HG03442 (cell line): ENCODE results near the gene LRBA.

Experiments used
- ATAC-seq: cut with Tn5 transposase; IDR thresholded peaks from one replicate; pipeline ENCODE4 v1.9.1; 2021; ENCODE audit warnings: mild to moderate bottlenecking, moderate library complexity; ENCODE audit not compliant: unreplicated experiment

The LRBA gene

DNA sequence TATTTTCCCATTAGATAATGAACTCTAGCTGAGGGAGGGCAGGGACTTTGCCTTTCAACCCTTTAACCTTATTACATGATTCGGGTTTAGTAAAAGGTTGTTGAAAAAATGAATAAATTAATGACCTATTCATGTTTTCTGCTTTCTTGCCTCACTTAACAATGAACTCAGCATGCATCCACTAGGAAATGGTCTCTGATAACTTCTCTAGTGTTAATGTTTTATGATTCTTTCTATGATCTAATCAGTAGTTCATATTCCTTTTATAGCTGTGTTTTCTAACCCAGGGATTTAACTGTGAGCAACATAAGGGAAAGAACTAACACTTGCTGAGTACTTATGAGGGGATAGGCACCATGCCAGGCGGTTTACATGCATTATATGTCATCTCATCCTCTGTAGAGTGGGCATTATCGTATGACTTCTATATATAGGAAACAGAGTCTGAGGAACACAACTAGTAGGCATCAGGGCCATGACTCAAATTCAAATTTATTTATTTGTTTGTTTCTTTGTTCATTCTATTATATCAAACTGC, 669.8 kb downstream of the LRBA start:
- ATAC-seq, result no peak

DNA sequence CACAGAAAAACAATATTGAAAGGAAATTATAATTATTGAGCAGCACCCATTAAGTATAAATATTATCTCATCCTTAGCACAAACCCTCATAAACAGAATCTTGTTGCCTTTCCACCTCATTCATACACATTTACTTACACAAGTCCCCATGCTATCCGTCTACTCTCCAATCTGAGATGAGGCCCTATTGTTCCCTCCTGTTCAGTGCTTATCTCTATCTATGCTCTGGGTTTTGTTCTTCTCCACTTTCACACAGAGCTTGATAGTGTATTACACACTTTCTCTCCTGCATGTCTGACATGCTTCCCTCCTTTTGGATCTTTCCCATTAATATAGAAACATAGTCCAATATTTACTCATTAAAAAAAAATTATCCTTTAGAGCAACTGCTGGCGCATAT, 671.3 kb downstream of the LRBA start:
- ATAC-seq, result no peak

DNA sequence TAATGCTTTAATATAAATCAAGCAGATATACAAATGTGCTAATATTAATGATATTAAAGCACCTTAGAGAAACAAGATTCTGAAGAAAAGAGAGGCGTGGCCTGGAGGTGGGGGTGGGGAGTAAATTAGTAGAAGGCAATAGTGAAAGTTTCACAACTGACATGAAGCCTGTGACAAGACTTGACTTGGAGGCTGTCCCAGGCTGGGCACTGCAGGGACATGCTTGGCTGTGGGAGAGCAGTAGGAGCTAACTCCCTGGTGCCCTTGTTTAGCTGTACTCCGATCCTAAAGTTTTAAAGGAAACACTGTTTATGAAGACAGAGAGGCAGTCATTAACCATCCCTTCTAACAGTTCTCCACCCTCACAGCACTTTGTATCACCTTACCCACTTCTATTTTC, 672.1 kb downstream of the LRBA start:
- ATAC-seq, result no peak

DNA sequence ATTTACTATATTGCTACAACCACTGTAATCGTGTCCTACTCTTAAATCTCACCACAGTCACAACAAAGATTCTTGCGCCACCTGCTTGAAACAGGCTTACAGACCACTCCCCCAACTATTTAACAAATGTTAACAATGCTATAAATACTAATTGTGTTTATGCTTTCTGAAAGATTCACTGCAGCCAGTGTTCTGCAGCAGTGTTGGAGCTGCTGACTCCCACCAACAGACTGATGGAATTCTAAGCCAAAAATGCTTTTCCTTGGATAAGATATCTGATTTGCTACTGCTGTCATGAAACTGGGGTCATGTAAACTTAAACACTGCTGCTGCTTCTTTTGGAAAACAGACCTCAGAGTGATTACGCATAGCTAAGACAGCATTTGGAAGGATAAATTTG, 677.4 kb downstream of the LRBA start:
- no peak for ATAC-seq

DNA sequence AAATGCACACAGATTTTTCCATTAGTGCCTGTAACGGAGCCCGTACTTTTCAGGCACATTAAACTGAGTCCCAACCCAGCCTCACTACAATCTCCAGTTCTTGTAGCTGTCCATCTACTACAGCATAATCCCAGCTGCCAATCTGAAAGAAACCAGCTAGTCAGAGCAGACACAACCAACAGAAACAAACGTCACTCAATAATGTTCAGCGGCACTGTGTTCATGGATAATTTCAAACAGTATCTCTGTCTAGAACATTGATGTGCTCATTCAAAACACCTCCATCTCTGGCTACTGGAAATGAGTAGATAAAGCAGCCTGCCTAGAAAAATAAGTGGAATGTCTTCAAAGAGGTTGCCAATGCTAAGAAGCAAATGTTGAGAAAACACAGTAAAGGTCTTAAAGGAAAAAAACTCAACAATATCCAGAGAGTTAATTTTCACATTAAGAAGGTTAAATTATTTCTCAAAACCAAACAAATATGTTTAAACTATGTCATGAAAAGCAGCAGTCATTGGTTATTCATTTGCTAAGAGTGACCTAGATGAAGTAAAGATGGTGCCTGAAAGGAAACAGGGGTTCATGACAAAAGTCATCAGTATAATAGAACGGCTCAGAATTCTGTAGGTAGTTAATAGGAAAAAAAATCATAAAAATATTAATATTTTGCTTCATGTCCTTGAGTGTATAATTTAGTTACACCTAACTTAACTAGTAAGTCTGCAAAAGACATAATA, 678.2 kb downstream of the LRBA start:
- no peak for ATAC-seq

DNA sequence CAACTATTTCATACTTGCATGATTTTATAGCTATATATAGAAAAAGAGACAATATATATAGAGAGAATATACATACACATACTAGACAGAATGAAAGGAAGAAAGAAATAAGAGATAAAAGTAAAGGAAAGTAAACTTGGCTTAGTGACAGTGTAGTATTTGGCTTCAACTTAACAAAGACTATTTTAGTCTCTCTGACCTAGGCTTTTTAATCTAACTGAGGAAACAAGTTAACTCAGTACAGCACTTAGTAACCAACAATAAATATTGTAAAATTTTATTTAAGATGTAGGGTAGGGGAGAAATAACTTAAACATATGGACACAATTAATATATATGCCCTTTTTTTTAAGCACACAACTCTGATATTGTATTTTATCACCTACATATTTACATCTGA, 682.1 kb downstream of the LRBA start:
- no peak for ATAC-seq

DNA sequence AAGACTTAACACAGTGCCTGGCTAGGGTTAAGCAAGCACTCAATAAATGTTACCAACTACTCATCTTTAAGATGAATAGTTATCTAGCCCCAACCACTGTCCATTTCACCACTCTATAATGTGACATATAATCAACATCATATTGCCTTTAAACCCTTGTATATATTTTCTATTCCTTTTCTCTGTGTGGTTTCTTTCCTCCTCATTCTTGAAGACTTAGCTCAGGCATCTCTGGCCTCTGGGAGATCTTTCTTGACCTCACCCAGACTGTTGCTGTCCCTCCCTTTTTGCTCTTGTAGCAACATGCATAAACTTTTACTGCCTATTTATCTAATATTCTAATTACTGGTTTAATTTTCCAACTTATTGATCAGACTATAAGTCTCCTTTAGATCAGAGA, 683.0 kb downstream of the LRBA start:
- no peak for ATAC-seq

DNA sequence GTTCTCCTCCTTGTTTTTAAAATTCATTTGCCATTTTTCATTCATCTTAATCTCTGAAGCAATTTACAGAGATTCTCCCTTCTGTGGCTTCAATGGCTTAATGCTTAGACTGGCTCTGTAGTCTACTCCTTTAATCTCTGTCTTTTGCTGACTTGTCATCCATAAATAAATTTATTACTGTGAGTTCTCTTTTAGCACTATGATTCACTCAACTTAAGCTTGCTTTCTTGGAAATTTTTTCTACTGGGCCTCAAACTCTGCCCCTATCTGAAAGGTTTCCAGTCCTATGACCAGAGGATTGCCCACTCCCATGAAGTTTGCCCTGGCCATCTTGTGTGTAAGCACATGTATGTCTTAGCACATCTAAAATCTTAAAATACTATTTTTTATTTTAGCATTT, 685.7 kb downstream of the LRBA start:
- no peak for ATAC-seq

DNA sequence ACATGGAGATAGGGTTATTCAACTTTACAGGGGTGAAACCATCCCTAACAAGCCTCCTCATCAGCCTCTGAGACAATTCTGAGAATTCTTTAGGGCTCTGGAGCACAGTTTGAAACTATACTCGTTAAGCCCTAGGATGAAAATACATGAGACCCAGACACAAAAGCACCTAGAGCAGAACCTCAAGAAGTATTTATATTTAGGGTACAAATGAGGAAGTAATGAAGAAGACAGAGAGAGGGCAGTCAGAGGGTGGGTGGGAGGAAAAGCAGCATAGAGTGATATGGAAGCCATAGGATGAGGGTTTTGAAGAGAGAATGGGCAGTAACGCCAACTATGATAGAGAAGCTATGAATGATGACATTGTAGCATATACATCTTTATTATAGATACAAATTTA, 686.6 kb downstream of the LRBA start:
- no peak for ATAC-seq

DNA sequence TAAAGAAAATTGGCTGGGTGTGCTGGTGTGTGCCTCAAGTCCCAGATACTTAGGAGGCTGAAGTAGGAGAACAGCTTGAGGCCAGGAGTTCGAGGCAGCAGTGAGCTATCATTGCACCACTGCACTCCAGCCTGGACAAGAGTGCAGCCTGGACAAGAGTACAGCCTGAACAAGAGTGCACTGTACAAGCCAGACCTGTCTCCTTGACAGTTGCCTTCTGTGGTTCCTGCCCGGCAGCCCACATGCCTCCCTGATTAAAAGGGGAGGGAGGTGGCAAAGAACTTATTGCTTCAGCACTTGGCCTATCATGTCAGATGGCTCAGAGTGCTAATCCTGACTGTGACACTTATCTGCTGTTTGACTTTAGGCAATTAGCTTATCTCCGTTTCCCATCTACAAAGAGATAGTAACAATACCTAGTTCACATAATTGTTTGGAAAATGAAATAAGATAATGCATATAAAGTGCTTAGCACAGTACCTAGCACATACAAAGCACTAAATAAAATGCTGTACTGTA, 687.8 kb downstream of the LRBA start:
- ATAC-seq, result no peak

DNA sequence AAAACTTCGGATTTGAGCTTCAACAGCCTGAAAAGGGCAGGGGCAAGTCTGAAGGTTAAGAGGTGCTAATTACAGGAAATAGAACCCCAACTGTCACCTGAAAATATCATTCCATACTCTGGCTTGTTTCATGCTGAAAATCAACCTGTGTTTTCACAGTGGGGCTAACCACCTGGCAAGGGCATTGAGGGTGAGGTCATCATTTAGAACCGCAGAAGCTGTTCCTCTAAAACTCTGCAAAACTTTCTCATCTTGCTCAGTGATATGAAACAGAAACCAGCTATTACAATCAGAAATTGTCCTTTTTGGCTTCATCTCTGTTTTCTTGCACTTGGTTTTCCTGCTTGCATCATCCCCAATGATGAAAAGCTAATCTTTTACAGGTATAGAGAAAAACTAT, 689.2 kb downstream of the LRBA start:
- peak; percentile 95 for ATAC-seq

DNA sequence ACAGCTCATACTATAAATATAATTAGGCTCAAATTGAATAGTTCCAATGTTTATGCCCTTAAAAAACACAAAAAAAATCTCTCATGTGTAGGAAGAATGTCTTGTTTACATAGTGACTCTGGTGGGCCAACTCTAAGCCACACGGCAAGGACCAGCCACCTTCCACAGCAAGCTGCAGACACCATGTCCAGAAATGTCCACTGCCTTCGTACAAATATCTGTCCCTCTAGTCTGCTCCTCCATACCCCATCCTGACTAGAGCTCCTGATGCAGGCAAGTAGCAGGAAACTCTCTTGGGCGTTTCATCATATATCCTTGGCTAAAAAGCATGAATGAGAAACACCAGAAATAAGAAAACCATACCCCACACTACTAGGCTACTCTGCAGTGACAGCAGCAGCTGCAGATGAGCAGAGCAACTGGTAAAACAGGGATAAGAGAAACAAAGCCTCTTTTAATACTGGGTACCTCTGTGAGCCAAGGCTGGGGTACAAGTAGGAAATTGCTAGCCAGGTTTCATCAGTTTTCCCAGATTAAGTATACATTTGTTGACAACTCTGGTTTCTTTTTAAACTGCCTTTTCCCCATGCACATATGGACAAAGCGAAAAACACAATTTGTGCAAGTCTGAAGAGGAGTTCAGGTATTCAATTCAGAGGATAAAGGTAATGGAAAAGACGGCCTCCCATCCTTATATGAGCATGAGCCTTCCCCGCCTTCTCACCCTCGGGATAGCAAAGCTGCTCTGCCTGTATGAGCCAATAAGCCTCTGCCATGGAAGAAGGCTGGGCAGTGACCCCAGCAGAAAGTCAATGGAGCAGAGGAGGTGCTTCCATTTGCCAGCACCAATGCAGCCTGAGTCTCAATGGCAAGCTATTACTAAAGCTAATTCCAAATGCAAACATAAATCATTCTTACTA, 691.4 kb downstream of the LRBA start:
- no peak for ATAC-seq

DNA sequence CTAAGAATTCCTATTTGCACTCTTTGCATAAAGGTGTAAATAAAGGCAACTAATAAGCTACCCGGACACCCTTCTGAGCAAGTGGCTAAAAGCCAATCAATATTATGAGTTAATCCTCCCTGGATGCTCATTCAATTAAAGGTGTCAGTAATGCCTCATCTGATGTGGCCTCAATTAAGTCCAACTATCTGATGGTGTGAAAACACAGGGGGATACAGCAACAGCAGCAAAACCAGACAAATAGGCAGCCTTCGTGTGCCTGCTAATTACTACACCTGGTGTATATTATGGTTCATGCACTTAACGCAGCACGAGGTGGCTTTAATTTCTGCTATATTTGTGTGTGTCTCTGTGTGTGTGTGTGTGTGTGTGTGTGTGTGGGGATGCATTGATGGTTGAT, 692.4 kb downstream of the LRBA start:
- no peak for ATAC-seq

DNA sequence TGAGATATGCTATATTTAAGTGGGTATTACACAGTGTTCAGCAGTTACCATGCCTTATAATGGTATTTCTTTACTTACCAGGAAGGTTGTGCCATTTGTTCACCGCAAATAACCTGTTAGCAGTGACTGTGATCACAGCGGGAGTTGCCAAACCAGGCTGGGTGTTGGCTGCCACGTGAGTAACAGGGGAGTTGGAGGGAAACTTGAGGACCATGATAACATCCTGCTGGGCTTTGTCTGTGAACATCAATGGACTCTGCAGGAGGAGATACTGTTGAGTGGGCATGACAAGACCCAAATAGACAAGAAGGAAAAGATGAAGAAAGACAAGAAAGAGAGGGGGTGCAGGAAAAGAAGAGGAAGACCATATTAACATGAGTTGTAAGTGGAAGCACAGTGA, 694.0 kb downstream of the LRBA start:
- ATAC-seq, result no peak

DNA sequence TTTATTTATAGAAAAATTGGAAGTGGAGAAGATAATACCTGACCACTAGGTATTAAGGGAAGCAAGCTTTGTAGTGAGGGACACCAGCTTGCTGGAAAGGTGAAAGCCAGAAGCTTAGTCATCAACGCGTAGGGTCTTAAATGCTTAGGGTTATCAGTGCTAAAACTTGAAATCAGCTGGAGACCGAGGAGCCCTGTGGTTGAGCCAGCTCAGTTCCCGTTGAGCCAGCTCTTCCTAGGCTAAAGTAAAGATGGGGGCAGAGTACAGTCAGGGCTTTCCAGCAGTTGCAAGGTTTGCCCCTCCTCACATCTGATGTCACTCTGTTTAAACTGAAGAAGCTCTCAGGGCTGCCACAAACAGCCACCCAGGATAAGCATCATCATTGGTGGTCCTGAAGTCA, 696.1 kb downstream of the LRBA start:
- no peak for ATAC-seq

DNA sequence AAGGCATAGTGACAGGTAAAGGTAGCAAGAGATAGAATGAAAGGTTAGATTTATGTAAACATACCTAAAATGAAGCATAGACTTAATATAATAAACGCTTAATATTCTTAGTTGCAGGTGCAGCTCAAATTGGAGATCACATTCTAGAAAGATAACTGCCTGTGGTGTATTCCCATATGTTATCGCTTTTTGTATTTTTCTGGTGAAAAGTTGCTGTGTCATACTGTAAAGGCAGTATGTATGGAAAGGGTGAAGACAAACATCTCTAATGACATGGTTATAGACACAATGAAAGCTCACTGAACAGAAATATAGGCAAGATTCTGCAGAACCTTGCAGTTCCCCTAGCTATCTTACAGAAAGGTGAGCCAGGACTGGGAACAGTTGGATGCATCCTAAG, 696.6 kb downstream of the LRBA start:
- ATAC-seq, result no peak

DNA sequence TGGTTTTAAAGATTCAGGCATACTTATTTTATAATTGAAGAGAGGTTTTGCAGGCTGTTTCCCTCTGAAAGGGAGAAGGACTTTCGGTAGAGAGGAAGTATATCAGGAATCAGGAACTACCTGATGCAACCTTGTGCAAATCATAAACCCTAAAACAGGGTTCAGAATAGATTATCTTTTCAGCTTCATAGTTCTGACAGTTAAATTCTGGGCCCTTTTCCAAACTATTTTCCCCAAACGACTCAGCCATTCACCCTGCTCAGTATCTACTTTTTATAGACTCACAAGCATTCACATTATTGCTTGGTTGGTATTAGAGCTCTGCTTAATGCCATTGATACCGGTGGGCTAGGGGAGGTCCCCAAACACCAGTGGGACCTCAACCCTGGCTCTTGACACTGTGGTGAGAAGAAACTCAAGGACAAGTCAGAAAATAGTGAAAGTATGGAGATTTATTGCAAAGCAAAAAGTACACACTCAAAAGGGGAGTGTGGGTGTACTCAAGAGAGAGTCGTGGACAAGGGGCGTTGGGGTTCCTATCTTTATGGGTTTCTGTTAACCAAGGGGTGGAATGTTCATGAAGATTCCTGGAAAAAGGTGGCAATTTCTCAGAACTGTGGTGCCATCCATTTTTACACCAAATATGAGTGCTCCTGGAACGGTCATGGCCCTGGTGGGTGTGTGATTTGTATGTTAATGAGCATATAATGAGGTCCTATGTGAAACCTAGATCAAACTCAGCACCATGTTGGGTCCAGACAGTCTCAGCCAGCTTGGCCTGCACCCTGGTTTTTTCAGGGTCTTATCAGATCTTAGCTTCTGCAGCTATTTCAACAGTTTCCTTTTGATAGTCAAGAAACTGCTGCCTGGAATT, 698.5 kb downstream of the LRBA start:
- no peak for ATAC-seq

DNA sequence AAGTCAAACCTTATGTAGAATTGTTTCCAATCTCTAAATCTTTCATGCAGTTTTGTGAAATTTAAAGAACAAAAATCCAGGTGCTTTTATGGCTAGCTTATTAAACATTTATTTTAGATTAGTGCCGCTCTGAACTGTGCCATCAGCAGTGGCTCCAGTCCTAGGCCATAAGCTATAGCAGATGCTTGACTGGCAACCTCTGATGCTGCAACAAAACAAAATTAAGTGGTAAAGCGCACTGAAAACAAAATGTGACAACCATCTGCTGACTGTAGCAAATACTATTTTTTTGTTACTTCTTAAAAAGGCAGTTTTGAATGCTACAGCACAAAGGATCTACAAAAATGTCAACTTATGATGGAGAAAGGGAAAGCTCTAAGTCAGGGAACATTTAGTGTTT, 699.4 kb downstream of the LRBA start:
- ATAC-seq, result no peak

DNA sequence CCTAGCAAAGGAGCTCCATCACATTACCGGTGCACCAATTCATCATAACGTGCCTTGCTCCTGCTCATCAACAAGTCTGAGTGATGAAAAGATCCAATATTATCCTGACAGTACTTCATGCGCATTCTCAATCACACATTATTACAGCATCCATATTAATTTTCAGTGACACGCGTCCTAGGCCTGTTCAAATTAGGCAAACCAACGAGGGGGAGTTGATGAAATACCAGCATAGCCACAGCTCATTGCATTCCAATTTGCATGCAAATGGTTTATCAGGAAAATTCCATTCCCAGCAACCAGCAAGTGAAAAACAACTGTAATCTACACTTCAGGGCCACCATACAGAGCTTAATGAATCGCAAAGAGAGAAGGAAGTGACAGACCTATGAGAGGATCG, 699.9 kb downstream of the LRBA start:
- no peak for ATAC-seq

DNA sequence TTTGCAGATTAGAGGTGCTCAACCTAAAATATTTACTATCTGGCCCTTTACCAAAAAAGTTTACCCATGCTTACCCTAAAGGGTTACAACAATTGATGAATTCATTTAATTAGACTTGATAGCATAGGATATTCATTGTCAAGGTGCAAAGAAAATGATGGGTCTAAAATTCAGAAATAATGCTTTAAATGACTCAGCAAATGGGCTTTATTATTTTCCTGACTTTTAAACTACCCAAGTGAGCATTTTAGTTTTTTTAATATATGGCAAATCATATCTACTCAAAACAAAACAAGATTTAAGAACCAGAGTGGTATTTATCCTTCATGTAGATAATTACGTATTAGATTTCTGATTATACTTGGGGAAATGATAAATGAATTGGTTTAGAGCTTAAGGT, 701.1 kb downstream of the LRBA start:
- ATAC-seq, result no peak
